CD4-positive, alpha-beta T cell treated with Interleukin-6 at 100 ng/mL for 8 hours (primary cell): Measurements from ENCODE around the gene TMUB1.

Source experiments
- DNase-seq: peaks from one replicate; pipeline ENCODE4 v3.0.0-alpha.2; 2020; ENCODE audit warnings: mixed read lengths, low spot score

The TMUB1 gene

DNA sequence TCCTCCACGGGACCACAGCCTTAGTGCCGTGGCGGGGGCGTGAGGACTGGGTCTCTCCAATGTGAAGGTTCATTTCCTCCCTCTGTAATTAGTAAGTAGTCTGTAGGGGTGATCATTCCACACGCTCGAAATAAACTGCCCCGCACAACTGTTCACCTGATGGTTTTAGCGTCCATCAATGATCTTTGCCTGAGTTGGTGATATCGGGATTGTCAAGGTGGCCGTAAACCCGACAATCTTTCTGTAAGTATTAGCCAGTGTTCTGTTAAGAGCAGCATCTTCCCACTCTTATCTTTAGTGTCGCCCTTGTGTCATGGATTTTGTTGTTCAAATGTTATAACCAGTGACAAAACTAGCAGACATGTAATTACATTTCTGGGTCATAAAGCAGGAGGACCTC lies 20.7 kb upstream of the TMUB1 start:
- DNase-seq = no peak

DNA sequence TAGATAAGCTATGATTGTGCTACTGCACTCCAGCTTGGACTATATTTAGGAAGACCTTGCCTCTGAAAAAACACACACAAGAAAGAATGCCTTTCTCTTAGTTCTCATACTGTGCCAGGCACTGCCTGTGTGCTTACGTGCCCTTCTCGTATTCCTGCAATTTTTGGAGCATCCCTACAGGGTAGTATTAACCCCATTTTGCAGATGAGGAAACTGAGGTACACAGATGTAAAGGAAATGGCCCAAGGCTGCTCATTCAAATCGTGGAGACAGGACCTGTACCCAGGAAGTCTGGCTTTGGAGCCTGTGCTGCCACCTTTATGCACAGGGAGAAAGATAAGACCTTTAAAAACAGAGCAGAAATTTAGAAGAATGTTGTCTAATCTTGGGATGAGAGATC lies 19.7 kb upstream of the TMUB1 start:
- DNase-seq = no peak

DNA sequence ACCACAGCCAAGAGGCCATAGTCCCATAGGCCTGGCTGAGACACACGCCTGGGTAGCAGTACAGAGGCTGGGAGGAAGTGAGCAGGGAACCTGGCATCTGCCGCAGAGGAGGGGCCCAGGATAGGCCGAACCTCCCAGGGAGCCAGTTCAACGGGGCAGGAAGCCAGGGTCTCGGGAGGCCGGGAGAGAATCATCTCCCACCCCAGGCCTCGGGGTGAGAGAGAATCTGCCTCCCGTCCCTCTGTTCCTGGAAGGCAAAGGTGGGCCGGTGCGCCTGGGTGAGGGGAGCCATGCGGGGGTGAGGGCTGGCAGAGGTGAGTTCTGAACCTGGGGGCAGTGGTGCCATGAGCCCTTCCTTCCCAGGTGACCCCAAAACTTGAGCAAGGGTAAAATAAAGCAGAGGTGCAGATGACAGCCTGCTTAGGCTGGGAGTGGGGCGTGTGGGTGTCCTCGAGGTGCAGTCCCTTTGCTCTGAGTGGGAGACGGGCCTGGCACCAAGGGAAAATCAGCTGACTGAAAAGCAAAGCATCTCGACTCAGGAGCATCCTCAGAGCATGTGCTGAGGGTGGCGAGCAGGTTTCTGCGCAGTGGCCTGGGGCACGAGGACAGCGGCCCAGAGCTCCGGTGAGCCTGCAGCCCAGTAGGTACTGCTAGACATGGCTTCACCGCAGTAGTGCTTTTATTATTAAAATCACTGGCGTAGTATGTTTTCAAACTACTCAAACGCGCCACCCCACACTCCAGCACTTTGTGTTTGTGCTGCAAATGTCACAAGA lies 18.5 kb upstream of the TMUB1 start:
- DNase-seq = no peak

DNA sequence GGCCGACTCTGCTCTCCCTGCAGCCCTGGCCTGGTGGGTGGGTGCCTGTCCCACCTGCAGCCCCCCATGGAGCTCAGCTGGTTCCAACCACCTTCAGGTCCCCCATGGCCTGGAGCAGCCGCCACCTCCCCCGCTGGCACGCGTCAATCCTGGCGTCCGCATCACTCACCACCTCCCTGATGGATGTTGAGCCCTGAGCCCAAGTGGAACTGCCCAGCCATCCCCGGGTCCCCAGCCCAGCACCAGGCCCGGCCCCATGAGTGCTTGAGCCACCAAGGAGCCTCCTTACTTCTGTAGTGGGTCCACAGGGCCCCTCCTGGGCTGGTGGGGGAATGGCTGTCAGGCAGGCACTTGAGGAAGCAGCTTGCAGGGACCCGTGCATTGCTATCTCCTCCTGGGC lies 17.6 kb upstream of the TMUB1 start:
- DNase-seq = no peak

DNA sequence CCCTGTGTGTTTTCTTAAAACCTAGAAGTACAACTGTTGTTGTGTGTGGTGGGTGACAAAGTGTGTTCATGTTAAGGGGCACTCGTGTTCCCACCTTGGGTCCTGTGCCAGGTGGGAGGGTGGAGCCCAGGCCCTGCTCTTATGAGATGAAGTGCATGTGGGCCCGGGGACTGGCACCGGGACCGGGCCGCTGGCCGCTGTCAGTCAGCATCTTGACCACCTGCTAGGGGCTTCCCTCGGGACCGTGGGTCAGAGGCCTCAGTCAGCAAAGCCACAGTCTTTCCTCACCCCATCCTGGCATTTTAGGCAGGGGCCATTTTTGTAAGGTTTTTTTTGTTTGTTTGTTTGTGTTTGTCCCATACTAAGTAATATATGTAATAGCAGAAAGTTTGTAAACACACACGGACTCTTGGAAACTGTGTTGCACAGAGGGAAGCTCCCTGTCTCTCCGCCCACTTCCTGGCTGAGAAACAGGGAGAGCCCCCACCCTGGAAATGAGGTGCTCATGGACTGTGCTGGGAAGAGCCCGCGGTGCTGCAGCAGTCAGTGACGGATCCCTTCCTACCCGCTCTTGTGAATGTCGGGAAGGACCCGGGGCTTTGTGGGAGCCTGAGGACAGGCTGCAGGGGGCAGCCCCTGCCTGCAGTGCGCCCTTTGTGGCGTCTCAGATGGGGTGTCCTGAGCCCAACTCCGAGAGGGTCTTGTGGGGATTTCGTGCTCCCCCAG lies 16.4 kb upstream of the TMUB1 start:
- no peak for DNase-seq

DNA sequence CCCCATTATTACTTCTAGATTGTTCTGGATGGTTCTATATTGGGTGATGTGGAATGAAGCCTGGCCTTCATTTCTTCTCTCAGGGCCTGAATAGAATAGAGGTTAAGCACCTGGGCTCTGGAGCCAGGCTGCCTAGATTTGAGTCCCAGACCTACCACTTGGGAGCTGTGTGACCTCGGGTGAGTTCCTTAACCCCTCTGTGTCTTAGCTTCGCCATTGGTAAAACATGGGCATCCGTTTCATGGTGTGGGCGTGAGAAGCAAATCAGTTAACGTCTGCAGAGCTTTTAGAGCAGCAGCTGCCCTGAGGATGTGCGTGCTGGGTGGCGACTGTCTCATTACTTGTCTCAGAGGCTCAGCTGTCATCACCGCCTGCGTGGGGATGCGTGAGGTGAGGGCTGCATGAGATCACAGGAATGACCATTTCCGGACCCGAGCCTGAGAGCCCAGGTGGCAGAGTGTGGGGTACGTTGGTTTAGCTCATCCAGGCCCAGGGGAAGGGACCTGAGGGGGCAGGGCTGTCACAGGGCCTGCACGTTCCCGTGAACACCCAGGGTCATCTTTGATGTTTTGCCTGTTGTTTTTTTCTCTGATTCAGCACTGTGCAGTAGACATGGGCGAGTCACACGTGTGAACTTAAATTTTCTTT lies 12.7 kb upstream of the TMUB1 start:
- DNase-seq = no peak

DNA sequence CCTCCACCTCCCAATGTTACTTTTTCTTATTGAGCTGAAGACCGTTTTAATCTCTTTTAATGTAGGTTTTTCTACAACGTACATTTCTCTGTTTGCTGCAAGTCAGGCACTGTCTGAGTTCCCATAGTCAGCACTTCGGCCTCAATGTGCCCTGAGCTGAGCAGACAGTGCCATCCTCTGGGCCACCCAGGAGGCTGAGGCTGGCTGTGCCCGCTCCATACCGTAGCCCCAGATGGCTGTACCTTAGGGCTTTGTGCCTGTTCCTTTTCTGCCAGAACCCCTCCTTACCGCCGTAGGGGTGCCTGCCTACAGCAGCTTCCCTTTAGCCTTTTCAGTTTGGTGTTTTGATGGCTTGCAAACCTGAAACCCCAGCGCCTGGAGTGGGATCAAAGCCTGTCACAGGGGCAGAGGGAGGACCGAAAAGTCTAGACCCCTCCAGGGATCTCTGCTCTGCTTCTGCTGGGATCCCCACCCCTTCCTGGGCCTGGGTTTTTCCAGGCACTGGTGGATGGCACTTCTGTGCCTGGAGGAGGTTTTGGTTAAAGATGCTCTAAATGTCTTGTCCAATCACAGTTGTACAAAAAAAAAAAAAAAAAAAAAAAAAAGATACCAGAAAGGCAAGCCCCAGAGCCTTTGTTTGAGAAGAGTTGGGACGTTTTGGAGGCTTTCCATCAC lies 12.0 kb upstream of the TMUB1 start:
- no peak for DNase-seq

DNA sequence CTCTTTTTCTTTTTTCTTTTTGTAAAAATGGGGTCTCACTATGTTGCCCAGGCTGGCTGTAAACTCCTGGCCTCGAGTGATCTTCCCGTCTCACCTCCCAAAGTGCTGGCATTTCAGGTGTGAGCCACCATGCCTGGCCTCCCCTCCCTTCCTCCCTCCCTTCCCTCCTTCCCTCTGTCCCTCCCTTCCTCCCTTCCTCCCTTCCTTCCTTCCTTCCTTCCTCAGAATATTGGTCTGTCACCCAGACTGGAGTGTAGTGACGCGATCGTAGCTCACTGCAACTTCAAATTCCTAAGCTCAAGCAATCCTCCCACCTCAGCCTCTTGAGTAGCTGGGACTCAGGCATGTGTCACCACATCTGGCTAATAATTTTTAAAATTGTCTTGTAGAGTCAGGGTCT lies 11.4 kb upstream of the TMUB1 start:
- DNase-seq = no peak

DNA sequence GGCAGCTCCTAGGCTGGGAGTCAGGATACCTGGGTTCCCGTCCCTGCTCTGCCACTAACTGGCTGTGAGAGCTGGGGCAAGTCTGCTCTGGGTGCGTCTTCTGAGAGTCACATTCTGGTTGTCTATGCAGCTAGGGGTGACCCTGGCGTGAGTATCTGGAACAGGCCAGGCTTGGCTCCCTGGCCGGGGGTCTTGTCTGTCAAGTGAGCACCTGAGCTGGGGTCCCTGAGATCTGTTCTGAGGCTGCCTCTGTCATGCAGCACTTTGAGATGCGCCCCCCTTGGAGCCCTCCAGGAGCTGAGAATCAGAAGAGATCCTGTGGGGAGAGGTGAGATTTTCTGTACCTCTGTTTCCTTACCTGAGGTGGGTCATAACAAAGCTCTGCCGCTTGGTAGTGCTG lies 10.5 kb upstream of the TMUB1 start:
- DNase-seq = no peak

DNA sequence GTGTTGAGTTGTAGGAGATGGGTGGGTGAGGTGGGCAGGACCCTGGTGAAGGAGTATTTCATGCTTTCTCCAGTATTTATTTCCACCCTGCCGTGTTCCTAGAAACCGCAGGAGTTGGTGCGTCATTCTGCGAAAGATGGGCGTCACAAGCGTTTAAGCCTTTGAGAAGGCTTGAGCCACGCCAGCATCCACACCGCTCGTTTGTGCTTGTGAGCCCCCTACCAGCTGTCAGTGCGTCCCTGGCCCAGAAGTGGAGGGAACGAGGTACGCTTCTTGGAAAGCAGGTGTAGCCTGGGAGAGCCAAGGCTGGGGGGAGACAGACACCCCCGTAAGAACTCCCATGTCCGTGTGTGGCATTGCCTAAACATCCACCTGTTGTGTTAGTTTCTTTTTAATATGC lies 8.7 kb upstream of the TMUB1 start:
- no peak for DNase-seq

DNA sequence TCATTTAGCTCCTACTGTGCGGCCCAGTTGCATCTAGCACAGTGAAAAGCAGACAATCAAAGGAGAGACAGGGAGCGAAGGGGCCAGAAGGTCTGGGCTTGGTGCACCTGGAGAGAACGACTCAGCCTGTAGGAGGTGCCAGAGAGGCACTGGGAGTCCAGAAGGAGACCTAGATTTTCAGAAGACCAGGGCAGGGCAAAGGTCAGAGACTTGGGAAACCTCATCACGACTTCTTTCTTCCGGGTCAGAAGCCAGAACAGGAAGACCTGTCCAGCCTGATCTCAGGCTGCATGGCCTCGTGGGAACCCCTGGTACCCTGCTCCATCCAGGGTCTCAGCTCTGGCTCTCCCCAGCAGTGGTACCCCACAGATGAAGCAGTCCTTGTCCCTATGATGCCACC lies 8.1 kb upstream of the TMUB1 start:
- DNase-seq = no peak

DNA sequence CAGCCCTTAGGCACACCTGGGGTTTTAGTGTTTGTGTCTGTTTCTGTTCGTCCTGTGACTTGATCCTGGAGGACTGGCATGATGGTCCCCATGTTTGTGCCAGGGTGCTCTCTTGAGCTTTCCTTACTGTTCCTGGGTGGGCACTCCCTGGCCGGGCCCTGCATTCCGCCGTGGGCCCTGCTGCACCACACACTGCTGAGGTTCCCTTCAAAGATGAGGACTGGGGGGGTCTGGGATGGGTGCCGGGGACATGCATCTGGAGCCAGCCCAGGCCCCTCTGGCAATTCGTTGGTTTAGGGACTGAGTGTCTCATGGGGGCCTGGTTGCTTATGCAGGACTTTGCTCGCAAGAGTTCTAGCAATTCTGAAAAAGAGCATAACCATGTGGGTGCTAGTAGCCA lies 7.7 kb upstream of the TMUB1 start:
- no peak for DNase-seq

DNA sequence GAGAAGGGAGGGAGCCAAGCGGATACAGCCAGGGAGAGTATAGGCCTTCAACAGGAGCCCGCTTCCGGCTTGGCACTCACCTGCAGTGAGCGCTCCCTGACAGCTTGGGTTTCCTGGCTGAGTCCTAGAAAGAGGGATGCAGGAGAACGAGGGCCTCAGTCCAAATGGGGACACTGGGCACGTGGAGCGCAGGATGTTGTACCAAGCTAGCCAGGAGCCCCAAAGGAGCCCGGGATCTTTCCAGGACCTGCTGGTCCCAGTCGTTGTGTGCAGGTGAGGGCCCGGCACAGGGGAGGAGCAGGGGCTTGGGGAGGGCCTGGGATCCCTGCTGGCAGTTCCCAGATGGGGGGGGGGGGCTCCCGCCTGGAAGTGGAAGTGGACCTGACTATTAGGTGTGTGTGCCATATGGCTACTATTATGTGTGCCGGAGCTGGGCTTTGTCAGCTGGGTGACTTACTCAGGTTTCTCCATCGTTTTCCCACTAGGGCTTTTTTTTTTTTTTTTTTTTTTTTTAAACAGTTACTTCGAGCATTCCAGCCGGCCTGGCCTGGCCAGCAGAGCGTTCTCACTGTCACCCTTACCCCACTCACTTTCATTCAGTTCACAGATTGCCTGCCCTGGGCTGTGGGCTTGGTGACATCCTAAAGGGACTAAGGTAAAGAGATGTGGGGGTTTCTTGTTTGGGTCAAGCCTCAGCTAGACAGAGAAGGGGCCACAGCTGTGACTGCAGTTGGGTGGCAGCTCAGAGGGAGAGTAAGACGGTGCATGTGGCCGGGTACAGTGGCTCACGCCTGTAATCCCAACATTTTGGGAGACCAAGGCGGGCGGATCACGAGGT lies 6.8 kb upstream of the TMUB1 start:
- no peak for DNase-seq

DNA sequence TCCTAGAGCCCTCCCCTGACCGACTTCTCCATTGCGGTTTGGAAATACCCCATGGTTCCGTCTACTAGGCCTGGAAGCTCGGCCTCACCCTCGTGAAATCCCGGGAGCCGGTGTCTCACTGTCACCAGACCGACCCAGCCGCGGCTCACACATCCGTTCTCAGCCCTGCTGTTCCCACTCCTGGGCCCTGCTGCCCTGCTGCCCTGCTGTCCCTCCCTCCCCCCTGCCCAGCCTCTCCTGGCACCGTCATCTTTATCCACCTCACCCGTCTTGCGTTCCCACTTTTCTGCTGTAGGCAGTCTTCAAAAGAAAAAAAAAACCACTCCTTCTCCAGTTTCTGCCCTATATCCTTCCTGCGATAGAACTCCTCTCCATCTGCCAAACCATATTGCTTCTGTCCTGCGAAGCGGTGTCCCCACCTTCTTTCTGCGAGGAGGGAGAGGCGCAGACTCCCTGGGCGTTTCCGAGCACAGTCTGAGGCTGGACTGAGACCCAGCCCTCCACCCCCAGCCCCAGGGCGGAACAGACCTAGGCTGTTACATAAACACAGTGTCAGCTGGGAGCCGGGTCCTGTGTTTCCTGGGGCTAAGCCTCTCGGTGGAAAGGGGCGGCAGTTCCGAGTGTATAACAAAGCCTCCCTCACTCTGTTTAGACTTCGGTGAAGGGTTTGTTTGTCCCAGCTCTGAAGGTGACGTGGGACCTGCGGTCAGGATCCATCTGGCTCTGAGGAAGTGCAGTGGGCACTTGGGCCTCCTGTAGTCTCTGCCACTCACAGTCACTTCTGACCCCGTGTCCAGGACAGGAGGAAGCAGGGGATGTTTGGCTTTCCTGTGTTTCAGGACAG lies 5.8 kb upstream of the TMUB1 start:
- DNase-seq = no peak

DNA sequence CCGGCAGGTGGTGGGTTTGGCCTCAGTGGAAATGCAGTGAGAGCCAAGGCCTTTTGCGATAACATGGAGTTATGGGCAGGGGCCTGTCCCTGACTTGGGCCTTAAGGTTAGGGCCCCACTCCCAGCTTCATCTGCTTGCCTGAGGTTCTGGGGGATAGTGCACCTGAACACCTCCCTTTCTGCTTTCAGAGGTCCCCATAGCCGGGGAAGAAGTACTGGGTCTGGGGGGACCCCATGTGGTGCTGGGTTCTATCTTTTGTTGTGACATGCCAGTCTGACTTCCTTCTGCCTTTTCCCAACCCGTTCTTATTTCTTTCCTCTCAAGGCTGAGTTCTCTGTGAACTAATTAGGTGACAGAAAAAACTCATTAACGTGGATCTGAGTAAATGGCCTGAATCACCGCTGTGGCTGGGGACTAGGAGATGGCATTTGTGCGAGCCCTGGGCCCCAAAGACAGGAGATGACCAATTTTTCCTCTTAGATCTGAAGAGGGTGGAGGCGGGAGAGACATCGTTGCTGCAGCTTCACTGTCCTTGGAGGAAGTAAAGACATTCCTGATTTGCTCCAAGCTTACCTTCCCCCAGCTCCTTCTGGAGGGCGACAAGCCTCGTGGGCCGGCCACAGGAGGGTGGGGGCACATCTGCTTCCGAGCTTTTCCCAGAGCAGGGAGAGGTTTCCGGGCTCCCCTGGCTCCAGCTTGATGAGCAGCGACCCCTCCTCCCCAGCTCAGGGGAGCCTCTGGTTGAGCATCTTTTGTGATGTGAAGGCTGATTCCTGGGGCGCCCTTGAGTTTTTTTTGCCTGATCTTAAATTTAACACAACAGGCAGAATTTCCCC lies 4.9 kb upstream of the TMUB1 start:
- DNase-seq = no peak

DNA sequence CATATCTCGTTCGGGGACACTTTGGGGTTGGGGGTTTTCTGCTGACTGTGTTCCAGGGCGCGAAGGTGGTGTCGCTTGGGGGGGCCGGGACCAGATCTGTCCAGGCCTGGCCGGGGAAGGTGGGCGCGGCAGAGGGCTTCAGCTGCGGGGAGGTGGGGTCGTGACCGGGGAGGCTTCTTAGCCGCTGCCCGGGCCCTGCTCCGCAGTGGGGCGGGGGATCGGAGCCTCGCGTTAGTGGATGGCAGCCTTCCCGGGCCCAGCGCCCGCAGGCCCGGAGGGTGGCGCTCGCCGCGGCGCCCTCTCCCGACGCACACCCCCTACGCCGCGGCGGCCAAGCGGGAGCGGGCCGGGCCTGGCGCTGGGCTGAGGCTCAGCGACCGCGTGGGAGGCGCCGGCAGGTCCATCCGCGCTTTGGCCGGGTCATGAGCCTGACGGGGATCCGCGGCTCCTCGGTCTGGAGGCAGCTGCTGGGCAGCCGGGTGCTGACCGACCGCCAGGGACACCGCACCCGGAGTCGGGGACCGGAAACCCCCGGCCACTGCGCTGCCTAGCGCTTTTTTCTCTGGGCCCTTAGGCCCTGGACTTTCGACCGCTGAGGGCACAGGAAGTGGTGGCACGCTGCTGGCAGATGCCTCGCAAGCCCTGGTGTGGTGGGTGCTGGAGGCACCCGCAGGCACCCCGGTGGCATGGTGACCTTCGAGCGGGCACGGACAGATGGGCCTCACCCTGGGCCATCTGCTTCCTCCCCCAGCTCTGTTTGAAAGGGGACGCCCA lies 4.1 kb upstream of the TMUB1 start:
- DNase-seq = no peak

DNA sequence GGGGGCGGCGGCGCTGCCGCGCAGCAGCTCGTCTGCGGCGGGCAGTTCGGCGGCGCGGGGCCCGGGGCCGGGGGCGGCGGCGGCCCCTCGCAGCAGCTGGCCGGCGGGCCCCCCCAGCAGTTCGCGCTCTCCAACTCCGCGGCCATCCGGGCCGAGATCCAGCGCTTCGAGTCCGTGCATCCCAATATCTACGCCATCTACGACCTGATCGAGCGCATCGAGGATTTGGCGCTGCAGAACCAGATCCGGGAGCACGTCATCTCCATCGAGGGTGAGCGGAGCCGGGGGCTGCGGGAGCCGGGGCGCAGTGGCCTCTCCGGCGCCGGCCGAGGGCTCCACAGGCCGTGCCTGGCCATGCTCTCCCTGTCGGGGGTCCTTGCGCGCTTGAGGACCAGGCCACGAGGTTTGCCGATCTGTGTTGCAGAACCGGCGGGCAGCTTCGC lies 3.5 kb upstream of the TMUB1 start:
- no peak for DNase-seq

DNA sequence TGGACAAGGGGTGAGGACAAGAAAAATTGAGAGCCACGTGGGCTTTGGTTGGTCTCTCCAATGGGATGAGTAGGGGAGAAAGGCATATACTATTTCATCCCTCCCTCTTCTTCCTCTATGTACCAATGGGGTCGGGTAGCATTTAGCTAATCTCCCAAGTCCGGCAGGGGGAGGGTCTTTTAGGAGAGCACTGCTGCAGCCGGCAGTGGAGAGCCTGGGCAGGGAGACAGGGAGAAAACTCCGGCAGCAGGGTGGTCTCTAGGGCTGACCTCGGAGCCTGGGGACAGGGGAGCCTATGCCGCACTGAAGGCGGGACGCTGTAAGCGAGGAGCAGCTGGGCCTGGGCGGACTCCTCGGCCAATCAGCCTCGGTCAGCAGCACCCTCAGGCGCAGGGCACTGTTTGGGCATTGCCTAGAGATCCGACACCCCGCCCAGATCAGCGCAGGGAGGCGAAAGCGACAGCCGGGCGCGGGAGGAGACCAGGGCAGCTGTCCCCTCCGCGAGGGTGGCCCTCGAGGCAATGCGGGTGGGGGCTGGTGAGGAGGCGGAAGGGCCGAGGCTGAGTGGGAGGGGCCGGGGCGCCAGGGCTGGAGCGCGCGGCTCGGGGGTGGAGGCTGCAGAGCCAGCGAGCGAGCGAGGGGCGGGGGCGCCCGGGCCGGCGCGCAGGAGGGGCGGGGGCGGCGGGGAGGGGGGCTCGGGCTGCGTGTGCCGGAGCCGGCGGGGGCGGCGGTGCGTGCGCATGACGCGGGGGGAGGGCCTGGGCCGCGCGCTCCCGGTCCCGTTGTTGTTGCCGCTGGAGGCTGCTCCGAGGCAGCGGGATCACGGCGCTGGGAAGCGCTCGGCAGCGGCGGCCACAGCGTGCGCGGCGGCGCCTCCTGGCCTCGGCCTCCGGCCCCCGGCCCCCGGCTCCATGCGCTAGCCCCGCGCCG lies 2.7 kb upstream of the TMUB1 start, which contains the start of gene AGAP3:
AGAP3 (plus strand) TSS at position 785 of the 930 bp plus-strand sequence. CDS start 267 bp downstream, outside the sequence.
- peak; percentile 42 for DNase-seq
